GM19324 (cell line): Measurements from ENCODE around the gene SKA3.

Source experiments
- ATAC-seq: cut with Tn5 transposase; IDR thresholded peaks from one replicate; pipeline ENCODE4 v1.9.1; 2021; ENCODE audit warnings: mild to moderate bottlenecking, moderate library complexity; ENCODE audit not compliant: unreplicated experiment, low FRiP score

The SKA3 gene

DNA sequence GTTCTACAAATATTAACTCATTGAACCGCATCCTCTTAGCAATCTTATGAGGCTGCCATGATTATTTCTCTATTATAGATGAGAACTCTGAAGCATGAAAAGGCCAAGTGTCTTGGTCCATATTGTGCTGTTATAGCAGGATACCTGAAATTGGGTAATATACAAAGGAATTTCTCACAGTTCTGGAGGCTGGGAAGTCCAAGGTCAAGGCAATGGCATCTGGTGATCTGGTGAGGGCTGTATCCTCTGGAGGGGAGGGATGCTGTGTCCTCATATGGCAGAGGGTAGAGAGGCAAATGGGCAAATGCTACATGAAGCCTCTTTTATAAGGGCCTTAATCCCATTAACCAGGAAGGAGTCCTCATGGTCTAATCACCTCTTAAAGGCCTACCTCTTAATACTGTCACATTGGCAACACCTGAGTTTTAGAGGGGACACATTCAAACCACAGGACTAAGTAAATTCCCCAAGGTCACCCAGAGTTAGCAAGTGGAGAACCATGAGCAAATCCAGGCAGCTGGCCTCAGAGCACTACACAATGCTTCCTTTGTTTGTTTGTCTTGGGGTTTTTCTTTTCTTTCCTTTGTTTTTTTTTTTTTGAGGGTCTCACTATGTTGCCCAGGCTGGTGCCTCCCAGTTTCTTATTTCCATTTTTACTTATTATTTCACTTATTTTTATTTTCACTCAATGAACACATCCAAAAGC is 59.1 kb downstream of the SKA3 start:
- no peak for ATAC-seq

DNA sequence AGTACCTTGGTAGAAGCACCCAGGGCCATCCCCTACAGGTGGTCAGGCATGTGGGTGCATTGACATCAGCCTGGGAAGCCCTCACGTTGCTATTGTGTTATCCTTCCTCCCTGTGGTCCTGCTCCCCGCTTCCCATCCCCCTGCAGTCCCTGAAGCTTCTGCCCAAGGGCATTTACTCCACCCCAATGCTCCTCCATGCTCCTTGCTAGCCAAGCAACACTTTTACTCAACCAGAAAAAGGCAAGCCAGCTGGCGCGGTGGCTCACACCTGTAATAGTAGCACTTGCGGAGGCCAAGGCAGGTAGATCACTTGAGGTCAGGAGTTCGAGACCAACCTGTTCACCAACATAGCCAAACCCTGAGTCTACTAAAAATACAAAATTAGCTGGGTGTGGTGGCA is 60.2 kb downstream of the SKA3 start:
- no peak for ATAC-seq

DNA sequence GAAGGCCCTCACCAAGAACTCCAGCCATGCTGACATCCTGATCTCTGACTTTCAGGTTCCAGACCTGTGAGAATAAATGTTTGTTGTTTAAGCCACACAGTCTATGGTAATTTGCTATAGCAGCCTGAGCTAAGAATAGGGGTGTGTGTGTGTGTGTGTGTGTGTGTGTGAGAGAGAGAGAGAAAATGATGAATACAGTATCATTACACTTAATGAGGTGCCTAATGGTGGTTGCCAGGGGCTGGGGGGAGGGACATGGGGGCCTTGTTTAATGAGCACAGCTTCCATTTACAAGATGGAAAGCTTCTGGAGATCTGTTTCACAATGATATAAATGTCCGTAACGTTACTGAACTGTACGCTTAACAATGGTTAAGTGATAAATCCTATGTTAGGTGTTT is 61.1 kb downstream of the SKA3 start:
- no peak for ATAC-seq

DNA sequence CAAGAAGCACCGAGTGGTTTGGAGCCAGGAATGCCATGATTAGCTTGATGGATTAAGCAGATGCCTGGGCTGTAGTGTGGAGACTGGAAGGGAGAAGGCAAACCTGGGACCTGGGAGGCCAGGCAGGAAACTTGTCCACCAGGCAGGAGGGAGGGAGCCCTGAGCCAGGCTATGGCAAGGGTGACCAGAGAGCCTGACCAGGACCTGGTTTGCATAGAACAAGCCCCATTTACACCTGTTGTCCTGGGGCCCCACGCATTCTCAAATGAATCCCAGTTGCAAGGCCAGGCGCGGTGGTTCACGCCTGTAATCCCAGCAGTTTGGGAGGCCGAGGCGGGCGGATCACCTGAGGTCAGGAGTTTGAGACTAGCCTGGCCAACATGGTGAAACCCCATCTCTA is 64.8 kb downstream of the SKA3 start:
- no peak for ATAC-seq

DNA sequence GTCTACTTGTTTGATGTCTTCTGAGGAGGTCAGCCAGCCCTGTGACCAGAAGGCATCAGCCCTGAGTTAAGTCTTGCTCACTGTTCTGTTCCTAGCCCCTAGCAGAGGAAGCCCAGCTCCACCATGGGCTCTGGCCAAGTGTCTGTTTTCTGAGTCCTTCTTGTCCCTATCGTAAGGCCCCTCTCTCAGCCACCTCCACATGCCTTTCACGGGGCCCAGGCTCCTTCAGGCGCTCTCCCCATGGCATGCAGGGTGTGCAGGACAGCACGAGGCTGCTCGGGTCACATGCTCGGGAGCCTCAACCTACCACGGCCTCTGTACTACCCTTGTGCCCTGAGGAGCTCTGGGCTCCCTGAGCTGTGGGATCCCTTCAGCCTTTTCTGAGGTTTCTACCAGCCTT is 67.2 kb downstream of the SKA3 start:
- ATAC-seq, result no peak

DNA sequence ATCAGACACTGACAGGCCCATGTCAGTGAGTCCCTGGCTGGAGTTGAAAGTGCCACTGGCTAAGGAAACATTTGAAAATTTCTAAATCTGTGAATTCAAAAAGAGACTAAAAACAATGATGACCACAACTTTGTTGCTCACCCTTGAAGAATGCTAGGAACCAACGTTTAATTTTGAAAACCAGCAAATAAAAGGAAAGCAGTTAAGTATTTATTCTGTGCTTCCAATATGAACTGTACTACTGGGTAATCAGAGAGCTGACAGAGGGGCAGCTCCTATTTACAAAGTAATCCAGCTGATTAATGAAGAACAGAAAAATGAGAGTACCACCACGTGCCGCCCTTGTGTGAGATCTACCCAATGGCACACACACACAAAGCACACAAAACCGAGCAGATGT is 70.3 kb downstream of the SKA3 start:
- no peak for ATAC-seq

DNA sequence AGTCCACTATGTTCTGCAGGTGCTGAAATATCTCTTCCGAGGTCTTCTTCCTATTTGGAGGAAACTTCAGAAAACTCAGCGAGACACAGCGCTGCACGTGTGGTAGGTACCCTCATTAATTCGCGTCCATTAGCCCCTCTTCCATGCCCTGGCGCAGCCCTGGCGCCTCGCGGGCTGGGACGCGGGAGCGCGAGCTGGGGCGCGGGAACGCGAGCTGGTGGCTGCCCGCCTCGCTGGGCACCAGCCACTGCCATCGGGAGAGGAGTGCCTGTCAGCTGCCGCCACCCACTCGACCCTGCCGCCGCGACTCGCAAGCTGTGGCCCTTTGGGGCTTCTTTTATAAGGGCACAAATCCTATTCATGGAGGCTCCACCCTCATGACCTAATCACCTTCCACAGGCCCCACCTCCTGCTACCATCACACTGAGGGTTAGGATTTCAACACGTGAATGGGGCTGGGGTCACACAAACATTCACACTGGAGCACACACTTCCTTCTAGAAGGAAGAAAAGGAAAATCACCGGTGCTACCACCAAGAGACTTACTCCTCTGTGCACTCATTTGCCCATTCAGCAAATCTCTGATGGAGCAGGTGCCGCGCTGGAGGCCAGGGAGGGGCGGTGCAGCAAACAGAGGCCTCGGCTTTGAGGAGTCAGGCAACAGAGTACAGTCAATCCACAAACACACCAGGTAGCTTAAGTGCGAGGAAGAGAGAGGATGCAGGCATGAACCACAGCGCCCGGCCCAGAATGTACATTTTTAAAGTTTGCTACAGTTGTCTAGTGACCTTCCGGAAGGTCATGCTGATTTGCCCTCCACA is 71.9 kb downstream of the SKA3 start:
- no peak for ATAC-seq
